Measurements from ENCODE around the gene ZNF561. TPM values are rescaled to one million over a fixed set of nuclear protein-coding genes. Genes with fewer than 3 reads are reported as not detected.

The ZNF561 gene
- polyA plus RNA-seq, 2 of the 4 experiments (the other 2 are of a cell fraction), result 18.0 to 22.0 TPM

- ChIA-PET CTCF (interaction anchor here (1.4 kb wide), 1 partner anchor 25 kb away, joined by 3 read pairs; no protein-coding TSS in a partner anchor), POLR2A (no interaction called here)
- WGBS (ENCODE audit: missing lambda C conversion rate), result 0% methylated on average over 20 of the region's 51 CpGs
- no peak for TF ChIP-seq NFE2L2 (conservative IDR thresholded peaks at IDR 0.05; ENCODE audit: low read length)
- TF ChIP-seq MAZ (IDR thresholded peaks at IDR 0.05; ENCODE audit: borderline replicate concordance, low read depth, low read length), result no peak
- no peak for TF ChIP-seq ESRRA (IDR thresholded peaks at IDR 0.05; ENCODE audit: borderline replicate concordance, low read length)
- TF ChIP-seq NR3C1 (IDR thresholded peaks at IDR 0.05), result no peak
- no peak for TF ChIP-seq HOXB13 (CRISPR knock-in tag; IDR thresholded peaks at IDR 0.05; ENCODE audit: low read depth)
- TF ChIP-seq BCL3 (IDR thresholded peaks at IDR 0.05), result 0 out of 3 replicates have a peak, but pooled peaks have one; percentile 43
- TF ChIP-seq SMC3 (IDR thresholded peaks at IDR 0.05), result no peak
- peak; percentile 93 for TF ChIP-seq MAX (IDR thresholded peaks at IDR 0.05)
- TF ChIP-seq ZNF302 (CRISPR knock-in tag; IDR thresholded peaks at IDR 0.05), result no peak
- TF ChIP-seq BHLHE40 (IDR thresholded peaks at IDR 0.05; ENCODE audit: low read depth, low read length), result no peak
- TF ChIP-seq ZC3H11A (IDR thresholded peaks at IDR 0.05), result no peak
- no peak for TF ChIP-seq REST (IDR thresholded peaks at IDR 0.05)
- 0 out of 2 replicates have a peak, but pooled peaks have one; percentile 5 for TF ChIP-seq ATOH8 (CRISPR knock-in tag; IDR thresholded peaks at IDR 0.05; ENCODE audit: low read depth)
- TF ChIP-seq HEYL (CRISPR knock-in tag; IDR thresholded peaks at IDR 0.05), result no peak
- no peak for TF ChIP-seq CHD4 (IDR thresholded peaks at IDR 0.05; ENCODE audit: borderline replicate concordance)
- no peak for TF ChIP-seq EHMT2 (IDR thresholded peaks at IDR 0.05; ENCODE audit: low read depth)
- peak; percentile 77 for TF ChIP-seq POLR2A (IDR thresholded peaks at IDR 0.05; ENCODE audit: low read length)
- TF ChIP-seq KDM1A (IDR thresholded peaks at IDR 0.05; ENCODE audit: low read depth), result peak; percentile 40; the same call in 1 of the 2 replicates
- no peak for TF ChIP-seq RAD21 (conservative IDR thresholded peaks at IDR 0.05 in 1 of 2, IDR thresholded peaks at IDR 0.05 in 1 of 2)
- no peak for TF ChIP-seq FOSB (CRISPR knock-in tag; IDR thresholded peaks at IDR 0.05)
- TF ChIP-seq JUN (IDR thresholded peaks at IDR 0.05), result peak; percentile 58 to 66; a peak in 4 of 5 replicates
- no peak for TF ChIP-seq RFX5 (IDR thresholded peaks at IDR 0.05)
- TF ChIP-seq RCOR1 (IDR thresholded peaks at IDR 0.05; ENCODE audit: low read depth, low read length), result no peak
- TF ChIP-seq, protein P1, sequence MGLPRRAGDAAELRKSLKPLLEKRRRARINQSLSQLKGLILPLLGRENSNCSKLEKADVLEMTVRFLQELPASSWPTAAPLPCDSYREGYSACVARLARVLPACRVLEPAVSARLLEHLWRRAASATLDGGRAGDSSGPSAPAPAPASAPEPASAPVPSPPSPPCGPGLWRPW (IDR thresholded peaks at IDR 0.05), result no peak
- TF ChIP-seq SREBF2 (IDR thresholded peaks at IDR 0.05), result no peak
- no peak for TF ChIP-seq FOXS1 (CRISPR knock-in tag; IDR thresholded peaks at IDR 0.05)
- no peak for TF ChIP-seq FOSL2 (IDR thresholded peaks at IDR 0.05)
- no peak for TF ChIP-seq FOSL2 (CRISPR knock-in tag; IDR thresholded peaks at IDR 0.05)
- TF ChIP-seq, protein P2, sequence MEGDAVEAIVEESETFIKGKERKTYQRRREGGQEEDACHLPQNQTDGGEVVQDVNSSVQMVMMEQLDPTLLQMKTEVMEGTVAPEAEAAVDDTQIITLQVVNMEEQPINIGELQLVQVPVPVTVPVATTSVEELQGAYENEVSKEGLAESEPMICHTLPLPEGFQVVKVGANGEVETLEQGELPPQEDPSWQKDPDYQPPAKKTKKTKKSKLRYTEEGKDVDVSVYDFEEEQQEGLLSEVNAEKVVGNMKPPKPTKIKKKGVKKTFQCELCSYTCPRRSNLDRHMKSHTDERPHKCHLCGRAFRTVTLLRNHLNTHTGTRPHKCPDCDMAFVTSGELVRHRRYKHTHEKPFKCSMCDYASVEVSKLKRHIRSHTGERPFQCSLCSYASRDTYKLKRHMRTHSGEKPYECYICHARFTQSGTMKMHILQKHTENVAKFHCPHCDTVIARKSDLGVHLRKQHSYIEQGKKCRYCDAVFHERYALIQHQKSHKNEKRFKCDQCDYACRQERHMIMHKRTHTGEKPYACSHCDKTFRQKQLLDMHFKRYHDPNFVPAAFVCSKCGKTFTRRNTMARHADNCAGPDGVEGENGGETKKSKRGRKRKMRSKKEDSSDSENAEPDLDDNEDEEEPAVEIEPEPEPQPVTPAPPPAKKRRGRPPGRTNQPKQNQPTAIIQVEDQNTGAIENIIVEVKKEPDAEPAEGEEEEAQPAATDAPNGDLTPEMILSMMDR (IDR thresholded peaks at IDR 0.05), result no peak
- TF ChIP-seq GATA3 (IDR thresholded peaks at IDR 0.05; ENCODE audit: borderline replicate concordance), result 0 out of 2 replicates have a peak, but pooled peaks have one; percentile 25
- TF ChIP-seq CBX8 (IDR thresholded peaks at IDR 0.05), result no peak
- TF ChIP-seq EHF (CRISPR knock-in tag; IDR thresholded peaks at IDR 0.05), result no peak
- peak; percentile 80 for TF ChIP-seq PHF8 (IDR thresholded peaks at IDR 0.05; ENCODE audit: borderline replicate concordance, low read depth)
- no peak for TF ChIP-seq EP300 (IDR thresholded peaks at IDR 0.05)
- no peak for TF ChIP-seq NPAS2 (CRISPR knock-in tag; IDR thresholded peaks at IDR 0.05; ENCODE audit: borderline replicate concordance)
These were observed 36.8 kb downstream of the ZNF561 start, which contains the start of gene ZNF121 for GRCh38 chr19:9584073-9584833. Gene ZNF121, minus strand, starts transcription at chr19:9584504. Its CDS starts 16,407 bp downstream, at chr19:9568097.

More at GRCh38 chr19:9584073-9584833, 36.8 kb downstream of the ZNF561 start, which contains the start of gene ZNF121:
- Histone ChIP-seq H3K4me3 (peak within 1 kb of the TSS; percentile 61), H3K4me1 (no peaks in the 10 kb centered on the region), H3K27ac (peak within 1 kb of the TSS; percentile 87 to 97), H3K4me2 (peak within 1 kb of the TSS; percentile 65), H3K9me3 (peaks cover 54% of the 10 kb centered on the region)
- ATAC-seq (peak; percentile 93 to 99), DNase-seq (ENCODE audit: low read depth in 1 of 2, low spot score in 1 of 2) (peak; percentile 36 to 83), FAIRE-seq (no peak)

All from A549 (cell line).